PFSK-1 (cell line): ENCODE measurements around the gene ANKS1B.

Experiments used
- FOXP2 ChIP-seq: optimal IDR thresholded peaks from 2 replicates; pipeline ENCODE3; 2011; ENCODE audit warnings: borderline replicate concordance, control low read depth, inconsistent platforms; ENCODE audit not compliant: insufficient read depth; ENCODE audit errors: extremely low read length, extremely low read depth
- POLR2AphosphoS5 ChIP-seq: IDR thresholded peaks from 2 replicates; pipeline ENCODE4 v1.6.1; 2012; ENCODE audit warnings: low read depth, mild to moderate bottlenecking, control low read depth, low read length, moderate library complexity
- REST ChIP-seq, 2 experiments: IDR thresholded peaks; 2 replicates each; pipeline versions ENCODE4 v1.6.1 to v1.8.0; 2011 to 2012; ENCODE audit warnings: low read depth in 2 of 2, low read length in 2 of 2, control low read depth in 1 of 2, inconsistent platforms in 1 of 2, mild to moderate bottlenecking in 1 of 2, moderate library complexity in 1 of 2; ENCODE audit not compliant: insufficient read depth in 1 of 2
- SIN3A ChIP-seq: IDR thresholded peaks from 2 replicates; pipeline ENCODE4 v1.6.1; 2012; ENCODE audit warnings: mild to moderate bottlenecking, low read length, moderate library complexity, borderline replicate concordance; ENCODE audit not compliant: insufficient read depth
- TAF1 ChIP-seq: IDR thresholded peaks from 2 replicates; pipeline ENCODE4 v1.6.1; 2012; ENCODE audit warnings: low read length, control low read depth, borderline replicate concordance; ENCODE audit not compliant: insufficient read depth

ANKS1B gene

DNA sequence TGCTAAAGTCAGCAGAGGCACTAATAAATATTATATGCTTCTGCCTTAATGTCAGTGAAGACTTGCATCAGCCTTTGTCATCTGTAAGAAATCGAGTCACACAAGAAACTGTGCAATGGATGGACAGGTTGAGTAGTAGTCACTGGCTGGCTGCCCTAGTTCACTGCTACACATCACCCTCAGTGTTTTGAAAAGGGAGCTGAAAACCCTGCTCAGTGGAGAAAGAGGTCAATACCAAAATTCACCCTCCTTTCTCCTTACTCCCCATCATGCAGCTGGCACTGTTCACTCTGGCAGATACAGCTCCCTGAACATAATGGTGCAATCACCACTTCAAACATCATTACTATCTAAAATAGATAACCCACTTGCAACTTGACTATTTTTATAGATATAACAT is 6.6 kb downstream of the ANKS1B start:
- no peak for TF ChIP-seq FOXP2
- TF ChIP-seq SIN3A = no peak
- no peak for TF ChIP-seq POLR2AphosphoS5
- no peak for TF ChIP-seq TAF1

GRCh38 chr12:99977550-99977949 is 7.2 kb downstream of the ANKS1B start:
- TF ChIP-seq FOXP2 (no peak), TAF1 (no peak), POLR2AphosphoS5 (no peak), SIN3A (no peak), REST (IDR thresholded peaks at IDR 0.05; ENCODE audit: insufficient read depth in 1 of 2, low read depth in 2 of 2, low read length in 2 of 2) (no peak)

DNA sequence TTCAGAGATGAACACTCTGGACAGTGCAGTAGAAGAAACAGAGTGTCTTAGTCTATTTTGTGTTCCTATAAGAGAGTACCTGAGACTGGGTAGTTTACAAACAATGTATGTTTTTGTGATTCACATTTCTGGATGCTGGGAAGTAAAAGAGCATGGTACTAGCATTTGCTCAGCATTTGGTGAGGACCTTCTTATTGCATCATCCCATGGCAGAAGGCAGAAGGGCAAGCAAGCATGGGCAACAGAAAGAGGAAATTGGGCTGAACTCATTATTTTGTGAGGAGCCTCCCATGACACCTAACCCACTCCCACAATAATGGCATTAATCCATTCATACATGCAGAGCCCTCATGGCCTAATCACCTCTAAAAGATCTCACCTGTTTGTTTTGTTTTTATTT is 8.0 kb downstream of the ANKS1B start:
- TF ChIP-seq SIN3A = no peak
- no peak for TF ChIP-seq POLR2AphosphoS5

GRCh38 chr12:99975321-99975720 is 9.4 kb downstream of the ANKS1B start:
- TF ChIP-seq SIN3A (no peak), FOXP2 (no peak), REST (IDR thresholded peaks at IDR 0.05; ENCODE audit: insufficient read depth in 1 of 2, low read depth in 2 of 2, low read length in 2 of 2) (no peak)

GRCh38 chr12:99974146-99974545 is 10.6 kb downstream of the ANKS1B start:
- TF ChIP-seq FOXP2 = no peak
- TF ChIP-seq REST (IDR thresholded peaks at IDR 0.05; ENCODE audit: insufficient read depth in 1 of 2, low read depth in 2 of 2, low read length in 2 of 2) = no peak

DNA sequence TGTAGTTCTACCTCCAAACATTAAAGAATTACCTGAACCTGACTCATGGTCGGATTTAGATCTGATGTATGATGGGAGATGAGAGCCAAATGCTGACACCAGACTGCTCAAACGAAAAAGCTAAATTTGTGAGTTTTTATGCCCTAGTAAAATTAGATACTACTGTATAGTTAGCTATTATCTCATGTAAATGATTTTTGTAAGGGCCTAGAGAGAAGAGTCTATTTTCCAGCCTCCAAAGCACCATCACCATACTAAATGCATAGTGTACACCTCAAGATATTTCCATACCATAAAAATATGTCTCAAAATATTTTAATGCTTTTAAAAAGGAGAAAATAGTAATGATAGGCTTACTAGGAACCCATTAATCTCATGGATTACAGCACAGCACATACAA is 18.3 kb downstream of the ANKS1B start:
- TF ChIP-seq TAF1 (no peak), POLR2AphosphoS5 (no peak), REST (IDR thresholded peaks at IDR 0.05; ENCODE audit: insufficient read depth in 1 of 2, low read depth in 2 of 2, low read length in 2 of 2) (no peak), SIN3A (no peak)
